ENCODE data around the gene ITPR1.

ITPR1 gene

GRCh38 chr3:4729061-4729973, 236.2 kb downstream of the ITPR1 start:
- DNase-seq = no peak
- intact Hi-C loops (cut with DNase I) = loop anchor here (10.0 kb wide), 1 partner anchor 145 kb away; no protein-coding TSS in a partner anchor

- intact Hi-C loops (cut with DNase I) = no loop called here
Observed at GRCh38 chr3:4730719-4731118, 237.6 kb downstream of the ITPR1 start.

GRCh38 chr3:4731543-4732111, 238.5 kb downstream of the ITPR1 start:
- intact Hi-C loops (cut with DNase I) = no loop called here
- no peak for DNase-seq

More at GRCh38 chr3:4730719-4731118, 237.6 kb downstream of the ITPR1 start:
- DNase-seq = peak in 7 of 10 donors; percentile 37 to 90 (median 54)

GRCh38 chr3:4732925-4733324, 239.8 kb downstream of the ITPR1 start:
- peak in 1 of 10 donors; percentile 79 for DNase-seq
- intact Hi-C loops (cut with DNase I) = no loop called here

- DNase-seq = peak in 1 of 10 donors; percentile 20
Observed at GRCh38 chr3:4734454-4734853, 241.3 kb downstream of the ITPR1 start.

GRCh38 chr3:4735243-4735642, 242.1 kb downstream of the ITPR1 start:
- intact Hi-C loops (cut with DNase I) = no loop called here
- DNase-seq = no peak

More at GRCh38 chr3:4734454-4734853, 241.3 kb downstream of the ITPR1 start:
- intact Hi-C loops (cut with DNase I) = no loop called here

GRCh38 chr3:4736284-4736861, 243.2 kb downstream of the ITPR1 start:
- DNase-seq = no peak

GRCh38 chr3:4738737-4739274, 245.7 kb downstream of the ITPR1 start:
- peak in 1 of 10 donors; percentile 46 for DNase-seq
- intact Hi-C loops (cut with DNase I) = no loop called here

More at GRCh38 chr3:4736284-4736861, 243.2 kb downstream of the ITPR1 start:
- intact Hi-C loops (cut with DNase I) = no loop called here

GRCh38 chr3:4739289-4740236, 246.4 kb downstream of the ITPR1 start:
- DNase-seq = peak in 2 of 10 donors; percentile 37 to 52
- intact Hi-C loops (cut with DNase I) = no loop called here

GRCh38 chr3:4740397-4741105, 247.4 kb downstream of the ITPR1 start:
- peak in 2 of 10 donors; percentile 37 to 68 for DNase-seq
- intact Hi-C loops (cut with DNase I) = no loop called here

GRCh38 chr3:4741106-4741403, 247.9 kb downstream of the ITPR1 start:
- no peak for DNase-seq
- intact Hi-C loops (cut with DNase I) = no loop called here

GRCh38 chr3:4741404-4742307, 248.5 kb downstream of the ITPR1 start:
- intact Hi-C loops (cut with DNase I) = no loop called here
- DNase-seq = peak in 2 of 10 donors; percentile 19 to 71

GRCh38 chr3:4742359-4742758, 249.2 kb downstream of the ITPR1 start:
- no peak for DNase-seq
- intact Hi-C loops (cut with DNase I) = no loop called here

- intact Hi-C loops (cut with DNase I) = no loop called here
- peak in 1 of 10 donors; percentile 24 for DNase-seq
Observed at GRCh38 chr3:4743371-4743770, 250.2 kb downstream of the ITPR1 start.

GRCh38 chr3:4744405-4745234, 251.5 kb downstream of the ITPR1 start:
- intact Hi-C loops (cut with DNase I) = no loop called here
- peak in 1 of 10 donors; percentile 10 for DNase-seq

- DNase-seq = no peak
- intact Hi-C loops (cut with DNase I) = no loop called here
Observed at GRCh38 chr3:4745235-4745610, 252.1 kb downstream of the ITPR1 start.

GRCh38 chr3:4746241-4746958, 253.3 kb downstream of the ITPR1 start:
- DNase-seq = peak in 1 of 10 donors; percentile 55
- intact Hi-C loops (cut with DNase I) = no loop called here

Data from posterior cingulate gyrus (tissue), 11 donors.